Stimulated activated CD8-positive, alpha-beta memory T cell treated with anti-CD3 and anti-CD28 coated beads, Interleukin-15, amount 100 ng/mL, for 24 hours (primary cell): ENCODE data around the gene CBFA2T3.
"Not testable (repeated sequence)": the region's sequence is repeated elsewhere in the genome, so short reads cannot be mapped to it uniquely, and the experiment has no call there.

Experiments used
- DNase-seq: peaks from one replicate; pipeline ENCODE4 v3.0.0-alpha.2; 2020; ENCODE audit warnings: low read depth

CBFA2T3 gene

DNA sequence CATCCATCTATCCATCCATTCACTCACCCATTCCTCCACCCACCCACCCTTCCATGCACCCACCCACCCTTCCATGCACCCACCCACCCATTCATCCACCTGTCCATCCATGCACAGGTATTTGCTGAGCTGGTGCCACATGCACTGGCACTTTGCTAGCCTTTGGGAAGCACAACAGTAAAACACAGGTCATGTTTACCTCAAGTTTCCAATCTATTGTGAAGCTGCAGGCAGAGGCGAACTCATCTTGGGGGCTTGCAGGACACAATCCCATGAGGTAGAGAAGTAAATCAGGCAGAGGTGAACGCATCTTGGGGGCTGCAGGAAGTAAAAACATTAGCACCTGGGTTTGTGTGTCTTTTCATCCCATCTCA, 35.6 kb upstream of the CBFA2T3 start:
- DNase-seq = no peak

- no peak for DNase-seq
Observed at GRCh38 chr16:89011909-89012621, 35.1 kb upstream of the CBFA2T3 start.

DNA sequence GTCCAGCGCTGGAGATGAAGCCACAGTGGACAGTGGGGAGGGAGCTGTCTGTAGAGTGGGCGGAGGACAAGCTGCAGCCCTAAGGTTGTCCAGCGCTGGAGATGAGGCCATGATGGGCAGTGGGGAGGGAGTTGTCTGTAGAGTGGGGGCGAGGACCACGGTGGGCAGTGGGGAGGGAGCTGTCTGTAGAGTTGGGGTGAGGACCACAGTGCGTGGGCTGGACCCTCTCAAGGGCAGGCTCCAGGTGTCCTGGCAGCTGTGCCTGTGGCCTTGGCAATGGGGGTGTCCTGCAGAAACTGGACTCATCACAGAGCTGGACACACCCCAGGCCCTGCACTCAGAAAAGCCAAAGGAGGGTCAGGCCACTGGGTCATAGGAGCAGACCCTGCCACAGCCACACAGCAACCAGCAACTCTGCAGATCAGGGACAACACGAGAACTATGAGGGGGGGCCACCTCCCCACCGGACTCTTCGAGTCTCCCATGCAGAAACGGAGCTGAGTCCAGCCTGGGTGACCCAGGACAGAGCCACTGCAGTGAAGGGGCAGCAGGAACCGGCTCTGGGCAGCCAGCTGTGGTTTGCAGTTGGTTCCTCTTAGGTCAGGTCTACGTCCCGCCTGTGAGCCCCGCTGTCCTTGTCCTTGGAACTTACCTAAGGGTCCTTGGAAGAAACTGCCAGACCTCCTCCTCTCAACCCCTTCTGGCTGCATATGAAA, 33.4 kb upstream of the CBFA2T3 start:
- DNase-seq = no peak

GRCh38 chr16:89009343-89010209, 32.6 kb upstream of the CBFA2T3 start:
- DNase-seq = no peak

DNA sequence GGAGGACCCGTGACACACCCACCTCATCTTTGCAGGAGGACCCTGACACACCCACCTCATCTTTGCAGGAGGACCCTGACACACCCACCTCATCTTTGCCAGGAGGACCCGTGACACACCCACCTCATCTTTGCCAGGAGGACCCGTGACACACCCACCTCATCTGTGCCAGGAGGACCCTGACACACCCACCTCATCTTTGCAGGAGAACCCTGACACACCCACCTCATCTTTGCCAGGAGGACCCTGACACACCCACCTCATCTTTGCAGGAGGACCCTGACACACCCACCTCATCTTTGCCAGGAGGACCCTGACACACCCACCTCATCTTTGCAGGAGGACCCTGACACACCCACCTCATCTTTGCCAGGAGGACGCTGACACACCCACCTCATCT, 31.8 kb upstream of the CBFA2T3 start:
- not testable (repeated sequence) for DNase-seq

DNA sequence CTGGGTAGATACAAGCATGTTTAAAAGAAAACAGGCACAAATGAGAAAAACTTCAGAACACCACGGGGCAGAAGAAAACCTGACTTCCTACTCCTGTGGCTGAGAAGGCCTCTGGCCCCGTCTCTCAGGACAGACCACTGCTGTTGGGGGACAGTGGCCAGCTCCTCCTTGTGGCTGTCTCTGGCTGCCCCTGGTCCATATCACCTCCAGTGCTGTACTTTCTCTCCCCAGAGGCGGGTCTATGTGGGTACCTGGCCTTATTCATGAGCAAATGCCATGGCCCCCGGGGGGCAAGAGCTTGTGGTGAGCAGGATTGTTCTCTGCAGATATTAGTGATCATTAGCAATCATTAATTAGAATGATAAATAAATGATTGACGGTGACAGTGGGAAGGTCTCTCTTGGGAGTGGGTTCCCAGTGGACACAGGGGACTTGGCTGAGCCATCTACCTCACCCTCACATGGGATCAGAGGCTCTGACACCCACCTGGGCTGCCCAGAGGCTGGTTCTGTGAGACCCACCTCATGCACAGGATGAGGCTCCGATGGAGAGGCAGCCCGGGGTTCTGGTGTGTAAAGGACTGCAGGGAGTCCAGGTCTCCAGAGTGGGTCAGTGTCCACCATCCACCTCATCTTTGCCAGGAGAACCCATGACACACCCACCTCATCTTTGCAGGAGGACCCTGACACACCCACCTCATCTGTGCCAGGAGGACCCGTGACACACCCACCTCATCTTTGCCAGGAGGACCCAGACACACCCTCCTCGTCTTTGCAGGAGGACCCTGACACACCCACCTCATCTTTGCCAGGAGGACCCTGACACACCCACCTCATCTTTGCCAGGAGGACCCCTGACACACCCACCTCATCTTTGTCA, 30.6 kb upstream of the CBFA2T3 start:
- DNase-seq = no peak

DNA sequence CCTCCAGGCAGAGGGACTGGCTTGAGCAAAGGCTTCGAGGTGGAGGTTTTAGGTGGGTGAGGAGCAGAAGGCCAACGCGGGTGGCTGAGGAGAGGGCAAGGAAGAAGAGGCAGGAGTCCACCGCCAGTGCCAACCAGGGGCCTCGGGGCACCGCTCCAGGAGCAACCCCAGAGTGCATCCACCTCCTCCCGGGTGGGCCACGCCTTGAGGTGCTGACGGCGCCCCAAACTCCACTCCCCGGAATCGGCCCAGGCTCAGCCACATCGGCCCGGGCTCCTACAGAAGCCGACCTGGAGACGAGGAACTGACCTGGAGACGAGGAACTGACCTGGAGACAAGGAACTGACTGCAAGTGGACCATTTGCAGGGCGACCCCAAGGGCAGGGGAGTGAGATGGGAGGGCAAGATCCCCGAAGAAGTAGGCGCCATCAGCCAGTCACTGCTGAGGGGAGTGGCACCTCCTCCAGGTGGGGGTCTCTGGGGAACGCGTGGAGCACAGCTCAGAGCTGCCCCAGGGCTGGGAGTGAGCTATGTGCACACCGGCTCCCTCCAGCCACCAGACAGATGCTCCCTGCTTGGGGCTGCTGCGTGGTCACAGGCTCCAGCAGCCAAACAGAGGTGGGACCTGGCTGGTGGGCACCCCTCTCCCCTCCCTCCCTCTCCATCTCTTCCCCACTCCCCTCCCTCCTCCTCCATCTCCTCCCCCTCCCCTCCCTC, 29.2 kb upstream of the CBFA2T3 start:
- DNase-seq = no peak

DNA sequence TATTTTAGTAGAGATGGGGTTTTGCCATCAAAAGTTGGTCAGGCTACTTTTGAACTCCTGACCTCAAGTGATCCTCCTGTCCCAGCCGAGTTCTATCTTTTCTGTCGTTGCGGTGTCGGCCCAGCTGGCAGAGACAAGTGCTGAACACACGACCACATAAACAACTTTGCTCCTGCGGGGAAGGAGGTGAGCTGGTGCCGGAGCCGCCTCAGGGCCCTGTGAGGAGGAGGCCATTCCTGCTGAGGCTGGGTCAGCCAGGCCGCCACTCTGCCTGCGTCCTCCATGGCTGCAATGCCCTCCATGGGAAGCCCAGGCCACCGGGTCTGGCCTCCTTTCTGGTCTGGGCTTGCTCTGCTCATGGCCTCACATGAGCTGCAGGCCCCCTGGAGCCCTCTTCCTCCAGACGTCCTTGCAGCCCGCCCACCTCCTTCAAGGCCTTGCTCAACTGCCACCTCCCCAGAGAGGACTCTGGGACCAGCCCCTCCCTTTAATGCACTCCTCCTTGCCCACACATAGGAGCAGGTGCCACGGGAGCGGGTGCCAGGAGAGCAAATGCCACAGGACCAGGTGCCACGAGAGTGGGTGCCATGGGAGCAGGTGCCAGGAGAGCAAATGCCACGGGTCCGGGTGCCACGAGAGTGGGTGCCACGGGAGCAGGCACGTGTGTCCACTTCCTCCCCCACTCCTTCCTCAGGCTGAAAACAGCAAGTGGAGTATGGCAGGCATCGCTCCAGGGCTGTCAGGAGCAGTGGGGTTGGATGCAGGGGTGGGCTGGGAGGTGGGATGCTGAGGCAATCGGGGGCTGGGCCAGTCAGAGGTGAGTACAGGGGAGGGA, 28.4 kb upstream of the CBFA2T3 start:
- DNase-seq = no peak

DNA sequence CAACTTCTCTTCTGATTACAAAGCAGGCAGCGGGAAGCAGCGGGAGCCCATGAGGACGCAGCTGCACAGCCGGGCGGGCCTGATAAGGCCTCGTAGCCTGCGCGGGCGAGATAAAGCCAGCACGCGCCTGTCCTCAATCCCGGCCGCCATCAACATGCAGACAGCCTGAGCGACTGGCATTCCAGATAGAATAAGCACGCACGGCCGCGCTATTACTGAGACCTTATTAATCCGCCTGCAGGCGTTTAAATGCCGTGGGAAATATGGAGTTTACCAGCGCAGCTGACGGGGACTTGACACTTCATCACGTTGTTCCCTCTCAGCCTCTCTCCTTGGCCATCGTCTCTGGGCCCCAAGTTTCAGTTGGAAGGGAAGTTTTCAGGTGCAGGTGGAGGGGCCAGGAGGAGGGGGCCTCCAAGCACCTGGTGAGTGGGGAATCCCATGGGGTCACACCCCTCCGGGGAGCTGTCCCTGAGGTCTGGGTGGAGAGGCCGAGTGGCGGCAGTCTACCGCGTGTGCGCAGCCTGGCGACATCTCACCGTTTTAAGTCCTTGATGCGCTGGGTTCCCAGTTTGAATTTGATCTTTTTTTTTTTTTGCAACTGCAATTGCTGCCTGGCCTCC, 27.3 kb upstream of the CBFA2T3 start:
- DNase-seq = no peak

GRCh38 chr16:89003831-89004208, 26.8 kb upstream of the CBFA2T3 start:
- DNase-seq = no peak

GRCh38 chr16:89002851-89003830, 26.1 kb upstream of the CBFA2T3 start:
- no peak for DNase-seq

- not testable (repeated sequence) for DNase-seq
Observed at GRCh38 chr16:89002081-89002480, 25.1 kb upstream of the CBFA2T3 start.

- no peak for DNase-seq
Observed at GRCh38 chr16:89001117-89002027, 24.4 kb upstream of the CBFA2T3 start.

GRCh38 chr16:89000207-89000959, 23.4 kb upstream of the CBFA2T3 start:
- no peak for DNase-seq

- no peak for DNase-seq
Observed at GRCh38 chr16:88999457-89000206, 22.6 kb upstream of the CBFA2T3 start.
